Measurements from ENCODE around the gene USP21.
A peak's percentile ranks its signal among the peaks of the same experiment; 100 is the strongest.

USP21 gene

DNA sequence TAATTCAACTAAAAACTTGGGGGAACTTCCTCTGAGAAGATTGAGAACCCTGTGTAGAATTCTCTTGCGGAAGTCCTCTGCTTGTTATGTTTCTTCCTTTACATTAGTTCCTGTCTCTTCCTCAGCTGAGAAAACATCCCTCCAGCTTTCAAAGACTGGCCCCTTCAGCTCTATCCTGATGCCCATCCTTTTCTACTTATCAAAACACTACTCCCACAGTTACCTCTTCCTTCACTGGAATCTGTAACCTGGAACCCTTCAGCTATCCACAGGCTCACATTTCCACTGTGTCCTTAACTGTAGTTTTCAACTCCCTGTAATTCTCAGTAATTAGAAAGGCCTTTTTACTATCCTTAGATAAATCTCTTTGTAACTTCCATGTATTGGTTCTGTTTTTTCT lies 20.9 kb upstream of the USP21 start:
- no peak for DNase-seq

GRCh38 chr1:161139766-161140165 lies 19.5 kb upstream of the USP21 start:
- no peak for DNase-seq

GRCh38 chr1:161140755-161141400 lies 18.4 kb upstream of the USP21 start:
- DNase-seq = no peak

GRCh38 chr1:161145832-161146231 lies 13.5 kb upstream of the USP21 start:
- DNase-seq = no peak

DNA sequence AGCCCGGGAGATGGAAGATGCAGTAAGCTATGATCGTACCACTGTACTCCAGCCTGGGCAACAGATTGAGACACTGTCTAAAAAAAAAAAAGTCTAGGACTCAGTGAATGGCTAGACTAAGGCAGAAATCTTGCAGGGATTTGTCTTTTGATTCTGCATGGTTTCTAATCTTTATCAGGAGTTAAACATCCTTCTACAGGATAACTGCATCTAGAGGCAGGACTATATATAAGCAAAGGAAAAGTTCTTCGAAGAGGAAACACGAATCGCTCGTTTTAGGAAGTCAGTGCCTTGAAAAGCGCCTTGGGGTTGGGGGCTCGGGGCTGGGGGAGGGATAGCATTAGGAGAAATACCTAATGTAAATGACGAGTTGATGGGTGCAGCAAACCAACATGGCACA lies 6.1 kb upstream of the USP21 start:
- no peak for DNase-seq

DNA sequence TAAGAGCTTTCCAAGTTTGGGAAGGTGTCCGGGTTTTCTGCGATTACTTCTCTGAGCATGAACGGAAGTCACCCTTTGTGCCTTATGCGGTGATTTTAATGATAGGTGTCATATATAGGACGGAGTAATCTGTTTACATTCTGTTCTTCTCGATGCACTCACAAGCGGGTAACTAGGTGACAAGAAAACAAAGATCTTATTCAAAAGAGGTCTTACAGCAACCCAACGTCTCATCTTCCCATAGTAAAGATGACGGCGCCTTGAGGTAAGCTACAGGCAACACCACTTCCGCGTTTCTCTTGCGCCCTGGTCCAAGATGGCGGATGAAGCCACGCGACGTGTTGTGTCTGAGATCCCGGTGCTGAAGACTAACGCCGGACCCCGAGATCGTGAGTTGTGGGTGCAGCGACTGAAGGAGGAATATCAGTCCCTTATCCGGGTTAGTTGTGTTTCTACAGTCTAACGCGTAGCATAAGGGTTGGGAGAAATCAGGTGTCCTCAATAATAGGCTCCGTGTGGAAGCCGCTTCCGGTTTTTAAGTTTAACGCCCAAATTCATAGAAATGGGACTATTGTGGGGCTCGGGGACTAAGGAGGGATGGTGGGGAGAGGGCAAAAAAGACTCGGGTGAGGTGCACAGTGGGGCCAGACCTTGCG lies 5.5 kb upstream of the USP21 start, which contains the start of gene UFC1:
UFC1 (plus strand) TSS at position 297 of the 656 bp plus-strand sequence; CDS start at position 317, 20 bp downstream.
- peak; percentile 89 for DNase-seq

DNA sequence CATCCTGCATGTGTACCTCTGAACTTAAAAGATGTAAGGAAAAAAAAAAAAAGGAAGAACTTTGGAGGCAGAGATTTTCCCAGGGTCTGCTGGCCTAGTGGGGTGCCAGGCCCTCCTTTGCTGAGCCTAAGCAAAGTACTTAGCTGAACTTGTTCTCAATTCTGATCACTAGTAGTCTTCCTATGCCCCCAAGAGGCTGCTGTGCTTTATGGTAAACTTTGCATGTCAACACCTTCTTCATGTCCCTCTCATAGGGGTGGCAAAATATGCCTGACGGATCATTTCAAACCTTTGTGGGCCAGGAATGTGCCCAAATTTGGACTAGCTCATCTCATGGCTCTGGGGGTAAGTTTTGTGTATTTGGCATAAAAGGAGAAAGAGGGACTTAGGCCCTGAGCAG lies 1.4 kb upstream of the USP21 start:
- DNase-seq = no peak

GRCh38 chr1:161158316-161159010 lies 837 bp upstream of the USP21 start:
- no peak for DNase-seq

- DNase-seq = no peak
Measured at GRCh38 chr1:161159913-161160243, 578 bp downstream of the USP21 start.

GRCh38 chr1:161160671-161161145 lies 1.4 kb downstream of the USP21 start:
- no peak for DNase-seq

DNA sequence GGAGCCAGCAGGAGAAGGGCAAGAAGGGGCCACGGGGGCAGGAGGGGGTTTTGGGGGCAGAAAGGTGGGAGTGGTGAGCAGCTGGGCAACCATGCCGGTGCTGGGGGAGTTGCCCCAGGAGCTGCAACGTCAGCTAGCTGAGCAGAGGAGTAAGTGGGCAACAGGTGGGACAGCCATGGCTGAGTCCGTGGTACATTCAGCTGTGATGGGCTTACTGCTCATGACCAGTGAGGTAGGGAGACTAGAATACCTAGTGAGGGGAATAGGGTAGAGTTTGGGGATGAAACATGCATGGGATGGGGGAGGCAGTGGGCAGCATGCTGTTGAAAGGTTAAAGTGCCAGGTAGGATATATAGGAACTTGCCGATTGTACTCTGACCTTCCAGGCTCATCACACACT lies 2.4 kb downstream of the USP21 start:
- DNase-seq = no peak

GRCh38 chr1:161162052-161162451 lies 2.8 kb downstream of the USP21 start:
- no peak for DNase-seq

DNA sequence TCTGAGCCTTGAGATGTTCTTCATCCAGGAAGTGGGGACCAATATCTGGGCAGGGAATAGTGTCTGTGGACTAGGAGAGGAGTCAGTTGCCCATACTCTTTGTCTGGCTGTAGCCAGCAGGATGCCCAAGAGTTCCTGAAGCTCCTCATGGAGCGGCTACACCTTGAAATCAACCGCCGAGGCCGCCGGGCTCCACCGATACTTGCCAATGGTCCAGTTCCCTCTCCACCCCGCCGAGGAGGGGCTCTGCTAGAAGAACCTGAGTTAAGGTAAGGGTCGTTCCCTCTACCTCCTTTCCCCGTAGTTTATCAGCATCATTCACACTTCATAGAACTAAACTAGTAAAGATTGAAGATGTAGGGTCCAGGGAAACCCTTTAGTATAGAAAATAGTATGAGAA lies 3.5 kb downstream of the USP21 start:
- no peak for DNase-seq

DNA sequence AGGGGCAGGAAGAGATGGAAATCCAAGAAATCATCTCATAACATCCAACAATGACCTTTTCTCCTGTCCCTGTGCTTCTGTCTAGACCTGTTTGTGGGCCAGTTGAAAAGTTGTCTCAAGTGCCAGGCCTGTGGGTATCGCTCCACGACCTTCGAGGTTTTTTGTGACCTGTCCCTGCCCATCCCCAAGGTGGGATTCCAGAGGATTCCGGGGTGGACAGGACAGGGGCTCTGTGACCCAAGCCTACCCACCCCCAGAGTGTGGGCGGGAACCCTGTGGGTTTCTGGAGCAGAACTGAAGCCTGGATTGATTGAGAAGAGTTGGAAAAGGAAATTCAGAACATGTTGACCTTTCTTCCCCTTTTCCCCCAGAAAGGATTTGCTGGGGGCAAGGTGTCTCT lies 4.5 kb downstream of the USP21 start:
- DNase-seq = no peak

DNA sequence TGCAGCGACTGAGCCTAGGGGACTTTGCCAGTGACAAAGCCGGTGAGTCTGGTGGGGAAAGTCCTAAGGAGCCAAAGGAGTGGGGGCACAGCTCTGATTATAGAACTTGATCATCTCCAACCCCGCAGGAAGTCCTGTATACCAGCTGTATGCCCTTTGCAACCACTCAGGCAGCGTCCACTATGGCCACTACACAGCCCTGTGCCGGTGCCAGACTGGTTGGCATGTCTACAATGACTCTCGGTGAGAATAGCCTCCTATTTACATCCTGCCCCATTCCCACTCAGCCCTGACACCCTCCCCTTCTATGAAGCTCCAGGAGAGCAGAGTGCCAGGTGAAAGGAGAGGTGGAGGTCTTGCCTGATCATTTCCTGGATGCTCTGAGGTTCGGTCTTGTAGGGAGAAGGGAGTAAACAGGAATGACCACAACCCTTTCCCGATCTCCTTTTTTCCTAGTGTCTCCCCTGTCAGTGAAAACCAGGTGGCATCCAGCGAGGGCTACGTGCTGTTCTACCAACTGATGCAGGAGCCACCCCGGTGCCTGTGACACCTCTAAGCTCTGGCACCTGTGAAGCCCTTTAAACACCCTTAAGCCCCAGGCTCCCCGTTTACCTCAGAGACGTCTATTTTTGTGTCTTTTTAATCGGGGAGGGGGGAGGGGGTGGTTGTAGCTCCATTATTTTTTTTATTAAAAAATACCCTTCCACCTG lies 5.8 kb downstream of the USP21 start:
- DNase-seq = no peak

DNA sequence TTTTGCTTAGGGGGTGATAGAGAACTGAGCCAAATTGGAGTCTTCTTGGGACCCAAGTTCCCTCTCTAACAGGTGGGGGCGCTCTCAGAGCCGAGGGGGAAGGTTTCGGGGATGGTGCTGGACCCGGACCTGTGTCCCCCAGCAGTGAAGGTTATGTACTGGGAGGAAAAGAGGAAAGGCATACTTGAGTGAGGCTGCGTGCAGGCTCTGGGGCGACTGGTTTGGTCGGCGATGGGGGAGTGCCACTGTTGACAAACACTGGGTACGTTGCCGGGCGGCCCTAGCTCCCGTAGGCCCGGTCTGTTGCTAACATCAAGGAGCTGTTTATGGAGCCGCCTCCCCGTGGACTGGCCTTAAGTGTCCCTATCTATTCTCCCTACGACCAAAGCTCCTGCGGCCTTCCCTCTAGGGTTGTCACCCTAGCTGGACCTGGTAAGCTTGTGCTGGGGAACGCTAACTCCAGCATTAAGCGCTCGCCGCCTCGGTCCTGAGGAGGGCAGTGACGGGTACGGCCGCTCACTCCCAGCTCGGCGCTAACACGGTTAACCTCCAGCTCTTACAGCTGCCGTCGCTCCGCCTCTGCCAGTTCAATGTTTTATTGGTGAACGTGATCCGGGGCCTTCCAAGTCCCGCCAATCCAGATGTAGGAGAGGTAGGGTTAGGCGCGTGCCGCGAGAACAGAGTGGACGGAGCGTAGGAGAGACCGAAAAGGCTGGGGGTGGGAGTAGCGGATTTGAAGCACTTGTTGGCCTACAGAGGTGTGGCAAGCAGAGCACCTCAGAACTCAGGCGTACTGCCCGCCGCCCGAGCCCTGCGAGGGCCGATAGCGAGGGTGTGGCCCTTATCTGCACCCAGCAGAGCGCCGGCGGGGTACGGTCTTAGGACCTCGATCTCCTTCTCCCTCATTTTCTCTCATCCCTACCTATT lies 6.7 kb downstream of the USP21 start, which contains the start of gene PPOX:
PPOX (plus strand) TSS at position 685 of the 927 bp plus-strand sequence. CDS start 422 bp downstream, outside the sequence.
- DNase-seq = peak; percentile 98

- no peak for DNase-seq
Measured at GRCh38 chr1:161166669-161167548, 7.6 kb downstream of the USP21 start.

GRCh38 chr1:161168906-161169305 lies 9.6 kb downstream of the USP21 start:
- no peak for DNase-seq

DNA sequence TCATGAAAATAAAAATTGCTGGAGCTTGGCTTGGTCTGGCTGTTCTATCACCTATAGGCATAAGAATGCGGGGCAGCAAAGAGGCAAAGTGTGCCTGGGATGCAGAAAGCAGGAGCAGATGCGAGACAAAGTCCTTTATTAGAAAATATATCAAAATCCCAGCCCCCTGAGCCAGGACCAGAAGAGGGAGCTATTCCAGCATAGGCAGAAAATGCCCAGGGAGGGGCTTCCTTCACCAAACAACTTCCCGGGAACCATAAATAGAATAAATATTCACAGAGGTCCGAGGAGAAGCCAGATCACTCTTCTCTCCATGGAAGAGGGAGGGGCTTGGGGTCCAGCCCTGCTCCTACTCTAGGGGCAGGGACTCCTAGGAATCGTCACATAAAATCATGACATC lies 11.9 kb downstream of the USP21 start:
- no peak for DNase-seq

- DNase-seq = no peak
Measured at GRCh38 chr1:161171696-161172095, 12.4 kb downstream of the USP21 start.

- DNase-seq = no peak
Measured at GRCh38 chr1:161172349-161172748, 13.0 kb downstream of the USP21 start.
